Ureter (tissue), 1 donor: ENCODE measurements around the gene SLC26A3. TPM values are rescaled to one million over a fixed set of nuclear protein-coding genes. Genes with fewer than 3 reads are reported as not detected.
A peak's percentile ranks its signal among the peaks of the same experiment; 100 is the strongest.

Experiments
- DNase-seq: peaks from one replicate; pipeline ENCODE4 v3.0.0-alpha.2; 2020; ENCODE audit warnings: low spot score
- total RNA-seq: library from RNA; stranded (reverse); gene quantifications from one replicate; pipeline ENCODE4 v1.2.4, GENCODE V29; 2023
- donor health status: DM: yes; HTN: yes; CAD: no.

The SLC26A3 gene
- total RNA-seq, 1 donor from 2014 or later: 0.31 TPM

- no peak for DNase-seq
Observed at GRCh38 chr7:107746006-107746405, 57.0 kb downstream of the SLC26A3 start.

GRCh38 chr7:107744345-107744750 is 58.7 kb downstream of the SLC26A3 start:
- DNase-seq: no peak

GRCh38 chr7:107743567-107744344 is 59.3 kb downstream of the SLC26A3 start, which contains the start of gene CBLL1:
Gene CBLL1 (plus strand): TSS chr7:107744142. CDS start chr7:107744164, 22 bp downstream.
- DNase-seq: peak; percentile 97

- peak; percentile 57 for DNase-seq
Observed at GRCh38 chr7:107742678-107743566, 60.1 kb downstream of the SLC26A3 start.

GRCh38 chr7:107728276-107728675 is 74.7 kb downstream of the SLC26A3 start:
- DNase-seq: no peak

GRCh38 chr7:107726356-107727130 is 76.5 kb downstream of the SLC26A3 start:
- no peak for DNase-seq

GRCh38 chr7:107725138-107725740 is 77.8 kb downstream of the SLC26A3 start:
- no peak for DNase-seq

- DNase-seq: no peak
Observed at GRCh38 chr7:107723255-107723654, 79.8 kb downstream of the SLC26A3 start.

- no peak for DNase-seq
Observed at GRCh38 chr7:107721286-107721685, 81.7 kb downstream of the SLC26A3 start.

- DNase-seq: no peak
Observed at GRCh38 chr7:107718456-107719193, 84.4 kb downstream of the SLC26A3 start.

- DNase-seq: no peak
Observed at GRCh38 chr7:107715531-107715930, 87.5 kb downstream of the SLC26A3 start.

Other genes starting within 250 kb of the SLC26A3 start
- gene COG5, start 239.3 kb downstream of the SLC26A3 start, total RNA-seq: 63.4 TPM
- 14.8 TPM for gene DUS4L, start 239.3 kb downstream of the SLC26A3 start, total RNA-seq
- gene BCAP29, start 223.0 kb downstream of the SLC26A3 start, total RNA-seq: 66.2 TPM
- gene SLC26A4, start 142.4 kb downstream of the SLC26A3 start, total RNA-seq: 1.4 TPM
- 29.0 TPM for gene CBLL1, start 59.1 kb downstream of the SLC26A3 start, total RNA-seq
- 85.7 TPM for gene DLD, start 88.0 kb upstream of the SLC26A3 start, total RNA-seq
- gene LAMB1, start 199.9 kb upstream of the SLC26A3 start, total RNA-seq: 198 TPM